NCI-H526 (cell line): ENCODE results near the gene TVP23C.
"Not testable (repeated sequence)": the region's sequence is repeated elsewhere in the genome, so short reads cannot be mapped to it uniquely, and the experiment has no call there.

Experiments
- DNase-seq, 2 experiments: peaks; one replicate each; lab custom pipeline; 2025; lab: John Stamatoyannopoulos, UW

The TVP23C gene

DNA sequence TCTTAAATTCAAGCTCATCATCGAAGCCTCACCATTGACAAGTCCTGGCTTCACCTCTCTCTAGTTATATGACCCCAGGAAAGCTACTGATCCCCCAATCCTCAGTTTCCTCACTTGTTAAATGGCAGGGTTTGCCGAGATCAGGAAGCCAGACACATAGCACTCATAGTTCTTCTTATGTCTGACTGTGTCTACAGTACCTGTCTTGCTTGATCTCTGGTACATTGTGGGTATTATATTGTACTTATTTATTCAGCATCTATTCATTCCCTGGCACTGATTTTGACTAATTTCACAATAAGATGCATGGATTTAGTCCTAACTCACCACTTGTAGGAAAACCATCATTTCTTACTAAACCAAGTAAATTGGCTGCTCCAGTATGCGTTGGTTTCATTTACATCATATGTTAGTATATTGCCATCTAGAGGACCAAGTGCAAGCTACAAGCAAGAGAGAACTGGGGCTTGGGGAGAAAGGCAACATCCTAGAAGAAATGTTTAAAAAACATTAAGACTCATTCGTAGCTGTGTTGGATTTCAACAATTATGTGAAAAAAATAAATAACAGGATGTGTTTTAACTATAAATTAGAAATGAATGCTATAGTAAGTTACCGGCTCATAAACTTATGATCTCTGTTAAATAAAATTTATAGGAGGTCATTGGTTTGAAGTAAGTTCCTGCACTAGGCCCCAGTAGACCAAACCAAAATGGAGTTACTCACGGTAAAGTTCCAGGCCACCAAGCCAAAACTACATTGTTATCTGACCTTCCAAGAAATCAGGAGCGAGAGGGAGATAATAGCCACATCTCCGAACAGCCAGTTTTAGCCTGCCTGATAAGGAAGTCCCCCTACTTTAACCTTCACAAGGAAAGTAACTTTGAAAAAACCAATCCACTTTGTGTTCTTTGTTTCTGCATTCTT, 36.7 kb downstream of the TVP23C start:
- peak in 1 of 2 experiments; percentile 36 for DNase-seq

DNA sequence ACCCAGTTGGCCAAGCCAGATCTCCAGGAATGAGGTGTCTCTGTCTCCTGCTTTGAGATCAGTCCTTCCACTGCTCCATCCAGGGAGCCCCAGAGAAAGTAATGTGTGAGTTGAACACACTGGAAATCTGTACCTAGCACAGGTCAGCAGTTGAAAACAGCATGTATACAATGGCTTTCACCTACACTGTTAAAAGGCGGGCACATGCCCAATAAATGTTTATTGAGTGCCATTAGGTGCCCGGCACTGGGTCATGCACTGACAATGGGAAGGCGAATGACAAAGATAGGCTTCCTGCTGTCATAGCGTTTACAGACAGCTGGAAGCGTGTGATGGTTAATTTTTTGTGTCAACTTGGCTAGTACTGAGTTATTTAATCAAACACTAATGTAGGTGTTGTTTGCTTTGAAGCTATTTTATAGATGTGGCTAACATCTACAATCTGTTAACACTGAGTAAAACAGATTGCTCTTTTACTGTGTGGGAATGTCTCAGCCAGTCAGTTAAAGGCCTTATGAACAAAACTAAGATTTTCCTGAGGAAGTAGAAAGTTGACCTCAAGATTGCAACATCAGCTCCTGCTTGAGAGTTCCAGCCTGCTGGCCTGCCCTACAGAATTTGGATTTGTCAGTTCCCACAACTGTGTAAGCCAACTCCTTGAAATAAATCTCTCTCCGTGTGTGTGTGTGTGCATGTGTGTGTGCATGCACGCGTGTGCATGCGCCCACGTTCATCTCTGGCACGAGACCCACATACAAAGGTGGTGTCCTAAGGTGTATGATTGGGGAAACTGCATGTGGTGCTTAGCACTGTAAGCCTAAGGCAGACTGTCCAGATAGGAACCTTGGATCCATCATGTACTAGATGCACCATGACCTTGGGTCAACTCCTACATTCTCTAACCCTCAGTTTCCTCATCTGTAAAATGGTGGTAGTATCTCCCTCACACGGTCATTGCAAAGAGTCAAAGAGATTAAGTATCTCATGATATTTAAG, 38.0 kb downstream of the TVP23C start:
- not testable (repeated sequence) for DNase-seq

DNA sequence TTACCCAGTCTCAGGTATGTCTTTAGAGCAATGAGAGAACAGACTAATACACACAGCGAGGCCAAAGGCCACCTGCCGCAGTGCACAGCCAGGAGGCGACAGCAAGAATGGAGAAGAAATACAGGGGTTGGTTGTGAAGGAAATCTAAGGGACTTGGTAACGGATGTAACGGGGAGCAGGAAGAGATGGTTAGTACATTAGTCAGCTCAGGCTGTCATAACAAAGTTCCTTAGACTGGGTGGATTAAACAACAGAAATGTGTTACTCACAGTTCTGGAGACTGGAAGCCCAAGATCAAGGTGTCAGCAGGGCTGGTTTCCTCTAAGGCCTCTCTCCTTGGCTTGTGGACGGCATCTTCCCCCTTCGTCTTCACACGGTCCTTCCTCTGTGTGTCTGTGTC, 47.1 kb downstream of the TVP23C start:
- DNase-seq = no peak

DNA sequence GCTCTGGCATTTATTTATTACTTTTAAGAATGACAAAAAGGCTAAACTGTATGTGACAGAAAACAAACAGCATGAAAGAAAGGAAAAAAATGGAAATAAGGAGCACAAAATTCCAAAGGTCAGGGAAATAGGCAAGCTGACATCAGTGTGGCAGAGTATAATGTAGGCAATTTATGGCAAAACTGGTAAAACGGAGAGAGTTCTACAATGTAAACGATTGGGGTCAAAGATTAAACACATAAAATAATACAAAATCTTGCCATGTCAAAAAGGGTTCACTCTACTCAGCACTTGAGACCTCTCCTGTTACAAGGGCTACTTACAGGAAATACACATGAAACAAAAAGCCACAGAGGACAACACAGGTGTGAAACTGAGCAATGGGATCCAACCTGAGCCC, 48.8 kb downstream of the TVP23C start:
- DNase-seq = no peak

DNA sequence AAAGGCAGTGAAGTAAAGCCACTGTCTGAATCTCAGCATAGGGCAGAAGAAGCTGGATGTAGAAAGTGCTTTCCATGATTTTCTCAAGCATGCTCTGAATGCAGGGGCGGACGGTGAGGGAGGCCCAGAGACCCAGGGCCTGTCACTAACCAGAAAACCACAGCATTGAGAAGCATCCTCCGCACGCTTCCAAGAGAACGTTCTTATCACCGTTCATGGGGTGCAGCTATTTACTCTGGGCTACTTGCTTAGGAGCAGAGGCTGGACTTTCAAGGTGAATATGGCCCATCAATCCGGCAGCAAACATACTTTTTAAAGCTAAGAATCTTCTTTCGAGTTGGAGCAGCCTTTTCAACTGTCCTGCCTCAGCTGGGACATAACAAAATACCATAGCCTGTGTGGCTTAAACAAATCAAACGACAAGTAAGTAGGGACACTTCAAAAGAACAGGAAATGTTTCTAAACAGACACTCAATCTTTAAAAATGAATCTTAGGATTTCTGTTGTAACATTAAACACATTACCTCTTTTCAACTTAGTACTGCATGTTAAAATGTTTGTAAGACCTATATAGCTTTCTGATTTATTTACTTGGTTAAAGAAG, 49.3 kb downstream of the TVP23C start:
- DNase-seq = no peak

DNA sequence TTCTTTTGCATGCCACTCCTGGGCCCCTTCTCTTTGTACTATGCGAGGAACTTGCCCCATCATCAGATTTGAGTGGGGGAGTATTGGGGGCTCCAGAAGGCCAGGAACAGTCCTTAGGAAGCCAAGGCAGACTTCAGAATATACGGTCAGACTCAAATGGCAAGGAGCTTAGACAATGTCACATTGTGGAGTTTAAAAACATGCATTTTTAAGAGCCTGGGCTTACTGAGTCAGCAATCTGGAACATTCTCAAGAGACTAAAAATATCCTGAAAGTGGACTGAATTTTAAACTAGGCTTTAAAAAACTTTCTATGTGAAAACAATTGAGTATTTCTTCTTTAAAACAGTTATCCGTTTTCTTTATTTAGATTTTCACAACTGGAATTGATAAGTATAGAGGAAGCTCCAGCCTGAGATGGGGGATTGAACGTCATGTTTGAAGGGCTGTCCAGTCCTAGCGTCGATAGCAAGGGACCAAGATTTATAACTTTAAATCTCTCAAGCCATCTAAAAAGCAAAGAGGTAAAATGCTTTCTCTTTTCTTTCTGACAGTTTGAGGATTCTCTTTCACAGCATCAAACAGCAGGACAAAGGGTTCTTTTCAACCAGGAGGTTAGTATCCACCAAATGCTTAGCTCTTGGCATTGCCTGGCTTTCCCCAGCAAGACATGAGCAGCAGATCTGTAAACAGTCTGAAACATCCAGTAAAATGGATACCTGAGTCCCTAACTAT, 50.1 kb downstream of the TVP23C start:
- no peak for DNase-seq

DNA sequence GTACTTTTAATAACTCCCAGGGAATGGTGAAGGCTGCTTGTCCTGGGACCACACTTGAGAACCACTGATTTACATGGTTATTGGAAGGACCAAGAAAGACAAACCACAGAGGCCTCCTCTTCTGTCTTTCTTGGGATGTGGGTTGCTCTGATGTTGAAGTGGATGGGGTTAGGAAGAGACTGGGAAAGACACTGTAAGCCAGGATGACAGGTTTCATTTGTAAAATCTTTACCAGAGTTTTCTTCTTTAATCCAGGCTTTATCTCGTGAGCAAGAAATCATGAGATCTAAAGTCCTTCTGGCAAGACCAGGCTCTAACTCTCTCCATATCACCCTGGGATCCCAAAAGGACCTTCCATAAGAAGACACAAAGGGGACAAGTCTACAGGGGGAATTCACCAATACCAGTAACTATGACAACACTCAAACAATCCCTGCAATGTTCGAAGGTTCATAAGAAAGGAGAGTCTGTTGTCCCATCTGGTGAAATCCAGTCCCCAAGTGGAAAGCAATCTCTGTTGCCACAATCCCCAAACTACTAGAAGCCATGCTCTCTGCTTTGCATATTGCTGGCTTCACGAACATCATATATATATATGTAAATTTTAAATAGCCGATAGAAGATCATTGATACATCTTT, 51.1 kb downstream of the TVP23C start:
- no peak for DNase-seq

DNA sequence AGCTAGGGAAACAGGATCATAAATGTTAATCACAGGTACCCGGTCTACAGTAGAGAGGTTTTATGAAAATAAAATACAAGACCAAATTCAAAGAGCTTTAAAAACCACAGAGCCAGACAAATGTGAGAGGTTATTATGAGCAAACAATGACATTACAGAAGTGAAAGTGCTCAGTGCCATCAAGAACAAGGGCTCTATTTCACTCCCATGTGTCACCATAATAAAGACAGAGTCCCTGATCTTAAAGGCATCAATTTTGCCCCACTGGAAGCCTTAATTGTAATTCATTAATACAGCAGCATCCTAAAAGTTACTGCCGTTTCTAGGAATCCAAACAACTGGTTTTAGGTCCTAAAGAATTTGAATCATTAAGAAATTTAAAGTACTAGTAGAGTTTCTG, 52.1 kb downstream of the TVP23C start:
- no peak for DNase-seq

DNA sequence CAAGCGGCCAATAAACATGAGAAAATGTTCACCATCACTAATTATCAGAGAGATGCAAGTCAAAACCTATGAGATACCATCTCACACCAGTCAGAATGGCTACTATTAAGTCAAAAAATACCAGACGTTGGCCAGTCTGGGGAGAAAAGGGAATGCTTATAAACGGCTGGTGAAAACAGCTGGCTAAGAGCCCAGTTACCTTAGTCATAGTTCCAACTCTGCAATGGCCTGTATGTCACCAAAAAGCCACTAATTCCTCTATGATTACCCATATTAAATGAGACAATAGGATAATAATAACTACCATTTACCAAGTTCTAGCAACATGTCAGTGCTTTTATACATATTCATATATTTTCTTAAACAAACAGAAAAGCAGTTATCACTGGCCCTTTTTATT, 52.9 kb downstream of the TVP23C start:
- no peak for DNase-seq

DNA sequence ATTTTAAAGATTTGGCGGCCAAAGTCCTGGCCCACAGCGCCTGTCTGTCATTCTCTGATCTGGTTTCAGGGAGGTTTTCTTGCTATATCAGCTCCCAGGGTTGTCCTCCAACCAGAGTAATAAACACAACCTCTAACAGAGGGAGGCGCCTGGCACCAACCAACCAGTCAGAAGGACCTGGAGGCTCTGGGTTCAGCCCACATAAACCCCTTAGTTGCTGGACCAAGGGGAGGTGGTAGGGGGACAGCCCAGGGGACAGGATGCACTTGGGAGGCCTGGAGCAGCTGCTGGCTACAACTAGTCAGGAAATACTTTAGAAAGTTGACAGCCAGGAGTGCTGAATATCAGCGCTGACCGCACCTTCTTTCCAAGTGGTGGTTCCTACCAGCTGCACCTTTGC, 54.2 kb downstream of the TVP23C start:
- DNase-seq = no peak

DNA sequence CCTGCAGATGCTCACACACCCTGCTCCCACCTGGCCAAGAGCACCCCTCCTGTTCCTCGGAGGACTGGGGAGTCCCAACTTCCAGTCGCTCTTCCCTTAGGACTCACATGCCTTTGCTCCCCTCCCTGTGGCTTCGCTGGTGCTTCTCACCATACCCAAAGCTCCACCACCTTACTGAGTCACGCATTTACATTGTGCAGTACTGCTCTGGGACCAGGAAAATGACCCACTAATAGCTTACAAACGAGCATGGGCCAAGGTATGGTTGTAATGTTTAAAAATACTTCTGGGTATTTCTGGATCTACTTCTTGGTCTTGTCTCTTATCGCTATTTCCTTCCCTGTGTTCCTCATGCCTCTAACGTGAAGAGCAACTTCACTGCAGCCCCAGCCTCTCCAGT, 54.8 kb downstream of the TVP23C start:
- no peak for DNase-seq

DNA sequence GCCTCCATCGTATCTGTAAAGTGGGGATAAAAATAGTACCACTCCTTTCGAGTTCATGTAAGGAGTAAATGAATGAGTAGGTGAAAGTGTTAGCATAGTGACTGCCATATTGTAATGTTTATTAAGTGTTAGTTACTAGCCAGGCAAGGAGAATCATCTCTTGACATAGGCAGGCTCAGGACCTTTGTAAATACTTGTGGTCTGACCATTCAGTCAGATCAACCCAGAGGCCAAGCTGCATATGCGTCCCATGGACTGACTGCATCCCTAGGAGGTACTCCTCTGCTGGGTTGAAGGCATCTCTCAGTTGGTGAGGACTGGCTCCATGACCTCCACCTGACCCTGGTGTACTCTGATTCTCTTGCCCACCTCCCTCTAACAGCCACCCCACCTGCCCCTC, 55.4 kb downstream of the TVP23C start:
- no peak for DNase-seq

DNA sequence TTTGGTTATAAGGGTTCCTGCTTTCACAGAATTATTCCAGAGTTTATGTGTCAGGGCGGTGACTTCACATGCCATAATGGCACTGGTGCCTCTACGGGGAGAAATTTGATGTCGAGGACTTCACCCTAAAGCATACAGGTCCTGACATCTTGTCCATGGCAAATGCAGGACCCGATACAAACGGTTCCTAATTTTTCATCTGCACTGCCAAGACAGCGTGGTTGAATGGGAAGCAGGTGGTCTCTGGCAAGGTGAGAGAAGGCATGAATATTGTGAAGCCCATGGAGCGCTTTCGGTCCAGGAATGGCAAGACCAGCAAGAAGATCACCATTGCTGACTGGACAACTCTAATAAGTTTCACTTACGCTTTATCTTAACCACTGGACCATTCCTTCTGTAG, 56.3 kb downstream of the TVP23C start:
- no peak for DNase-seq

DNA sequence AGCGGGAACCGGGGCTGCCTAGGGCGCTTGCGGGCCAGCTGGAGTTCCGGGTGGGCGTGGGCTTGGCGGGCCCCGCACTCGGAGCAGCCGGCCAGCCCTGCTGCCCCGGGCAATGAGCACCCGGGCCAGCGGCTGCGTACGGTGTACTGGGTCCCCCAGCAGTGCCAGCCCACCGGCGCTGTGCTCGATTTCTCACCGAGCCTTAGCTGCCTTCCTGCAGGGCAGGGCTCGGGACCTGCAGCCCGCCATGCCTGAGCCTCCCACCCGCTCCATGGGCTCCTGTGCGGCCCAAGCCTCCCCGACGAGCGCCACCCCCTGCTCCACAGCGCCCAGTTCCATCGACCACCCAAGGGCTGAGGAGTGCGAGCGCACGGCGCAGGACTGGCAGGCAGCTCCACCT, 57.6 kb downstream of the TVP23C start:
- not testable (repeated sequence) for DNase-seq

DNA sequence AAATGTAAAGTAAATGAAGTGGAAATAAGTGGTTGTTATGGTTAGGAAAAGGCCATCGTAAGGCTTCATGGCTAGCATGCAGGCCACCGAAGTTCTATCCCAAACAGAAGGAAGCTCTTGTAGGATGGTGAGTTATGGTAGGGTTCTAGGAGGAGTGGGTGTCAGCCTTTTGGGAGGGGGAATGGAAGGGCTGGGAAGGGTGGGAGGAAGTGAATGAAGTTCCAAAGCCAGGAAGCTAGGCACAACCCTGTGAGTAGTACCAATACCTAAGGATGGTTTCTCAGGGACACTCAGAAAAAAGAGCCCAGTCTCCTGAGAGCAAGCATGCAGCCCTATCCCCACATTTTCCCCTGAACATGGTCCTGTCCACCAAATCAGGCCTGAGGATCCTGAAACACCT, 59.6 kb downstream of the TVP23C start:
- DNase-seq = no peak

DNA sequence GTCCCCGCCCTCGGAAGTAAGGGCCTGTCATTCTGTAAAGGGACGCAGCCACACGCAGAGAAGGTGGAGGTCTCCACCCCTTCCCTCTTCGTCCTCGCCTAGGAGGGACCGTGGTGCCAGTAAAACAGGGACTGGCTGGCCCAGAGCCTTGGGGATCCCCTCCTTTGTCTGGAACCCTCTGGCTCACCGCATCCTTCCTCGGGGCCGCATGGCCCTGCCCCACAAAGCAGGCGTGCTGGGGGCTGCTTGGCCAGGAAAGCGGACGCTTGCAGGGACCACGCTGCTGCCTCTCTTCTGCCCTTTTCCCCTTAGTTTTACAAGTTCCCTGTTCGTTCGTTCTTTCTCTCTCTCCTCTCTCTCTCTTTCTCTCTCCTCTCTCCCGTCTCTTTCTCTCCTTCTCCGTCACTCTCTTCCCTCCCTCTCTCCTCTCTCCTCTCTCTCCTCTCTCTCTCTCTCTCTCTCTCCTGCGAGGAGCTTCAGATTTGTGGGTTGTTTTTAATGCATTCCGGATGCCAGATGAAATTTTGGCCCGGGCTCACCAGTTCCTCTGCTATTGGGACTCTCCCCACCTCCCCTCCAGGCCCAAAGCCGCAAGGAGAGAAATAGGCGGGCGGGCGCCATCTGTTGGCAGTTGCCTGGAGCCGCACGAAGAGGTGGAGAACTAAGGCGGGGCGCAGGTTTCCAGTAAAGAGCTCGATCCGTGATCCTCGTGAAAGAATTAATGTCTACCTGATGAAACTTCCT, 60.7 kb downstream of the TVP23C start:
- DNase-seq = peak in 1 of 2 experiments; percentile 76

DNA sequence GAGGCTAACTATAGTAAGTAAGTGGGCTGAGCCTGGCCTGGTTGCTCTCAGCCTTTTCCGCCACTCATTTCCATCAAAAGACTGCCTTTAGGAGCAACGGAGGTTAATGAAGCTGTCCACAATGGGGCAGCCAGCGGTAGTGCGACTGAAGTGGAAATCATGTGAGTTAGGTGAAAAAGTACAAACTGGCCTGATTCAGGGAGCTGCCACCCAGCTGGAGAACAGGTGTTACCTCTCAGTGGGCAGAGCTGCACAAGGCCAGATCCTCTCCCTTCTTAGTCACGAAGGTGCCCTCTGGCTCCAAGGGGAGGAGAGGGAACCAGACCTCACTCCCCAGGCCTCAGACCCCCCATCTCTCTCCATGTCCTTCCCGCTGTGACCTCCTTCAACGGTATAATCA, 61.5 kb downstream of the TVP23C start:
- DNase-seq = no peak

DNA sequence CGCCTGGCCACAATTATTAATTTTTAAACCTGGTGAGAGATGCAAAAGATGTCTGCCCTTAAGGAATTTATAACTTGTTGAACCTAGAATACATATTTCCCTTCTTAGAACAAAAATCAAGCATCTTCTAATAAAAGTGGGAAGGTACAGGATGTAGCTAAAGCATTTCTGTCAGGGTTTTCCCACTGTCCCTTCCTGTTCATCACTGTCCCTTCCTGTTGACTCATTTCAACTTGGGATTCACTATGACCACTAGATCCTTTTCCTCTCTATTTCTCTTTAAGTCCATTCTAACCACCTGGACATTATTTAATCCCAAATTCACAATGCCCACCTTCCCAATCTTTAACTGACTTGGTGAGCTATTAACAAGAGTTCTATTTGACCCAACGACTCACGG, 62.0 kb downstream of the TVP23C start:
- DNase-seq = no peak

DNA sequence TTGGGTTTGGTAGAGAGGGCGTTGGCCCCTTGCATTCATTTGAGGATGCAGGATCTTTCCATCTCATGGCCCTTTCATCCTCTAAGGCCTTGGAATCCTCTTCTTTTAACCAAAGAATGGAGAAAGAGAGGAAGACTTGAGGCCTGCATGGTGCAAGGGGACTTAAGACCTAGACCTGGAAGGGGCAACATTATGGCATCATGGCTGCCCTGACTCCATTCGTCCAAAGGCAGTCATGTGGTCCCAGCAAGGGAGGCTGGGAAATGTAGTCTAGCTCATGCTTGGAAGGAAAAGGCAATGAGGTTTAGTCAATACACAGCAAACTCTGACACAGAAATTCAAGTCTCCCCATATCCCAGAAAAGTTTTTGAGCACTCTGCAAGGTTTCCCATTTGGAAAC, 65.2 kb downstream of the TVP23C start:
- peak in 1 of 2 experiments; percentile 4 for DNase-seq
